ENCODE measurements around the gene OXCT2. TPM values are rescaled to one million over a fixed set of nuclear protein-coding genes. Genes with fewer than 3 reads are reported as not detected.
A peak's percentile ranks its signal among the peaks of the same experiment; 100 is the strongest.

The OXCT2 gene
- total and polyA plus RNA-seq, 2 donors (not counting 1 experiment from before 2014, with no cell fraction given), result 1.0 to 1.9 TPM

DNA sequence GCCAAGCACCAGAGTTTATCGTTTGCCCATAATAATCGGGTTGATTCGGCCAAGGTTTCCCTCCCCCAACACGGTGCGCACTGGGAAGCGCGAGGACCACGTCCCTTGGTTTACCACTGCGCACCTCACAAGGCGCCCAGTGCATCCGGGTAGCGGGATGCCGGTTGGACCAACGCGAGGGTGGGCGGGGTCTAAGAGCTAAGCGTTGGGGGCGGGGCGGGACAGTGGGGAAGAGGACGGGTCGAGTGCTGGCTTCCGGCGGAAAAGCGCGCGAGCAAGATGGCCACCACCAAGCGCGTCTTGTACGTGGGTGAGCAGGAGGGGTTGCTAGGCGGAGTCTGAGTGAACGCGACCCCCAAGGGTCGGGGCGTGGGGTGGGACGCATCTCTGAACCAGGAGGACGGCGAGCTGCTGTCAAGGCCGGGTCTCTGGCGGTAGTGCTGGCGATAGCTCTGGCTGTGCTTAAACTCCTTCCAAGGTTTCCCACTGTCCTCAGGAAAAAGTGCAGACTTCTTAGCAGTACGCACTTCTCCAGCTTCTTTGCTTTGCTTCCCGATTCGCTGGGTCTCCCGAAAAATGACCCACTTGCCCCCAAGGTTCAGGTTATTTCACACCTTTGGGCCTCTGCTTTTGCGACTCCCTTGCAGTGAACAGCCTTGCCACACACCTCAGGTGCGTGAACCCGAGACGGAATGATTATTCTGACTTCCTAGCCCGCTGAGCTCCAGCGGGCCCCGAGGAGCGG is 32.4 kb downstream of the OXCT2 start, which contains the start of gene PPIE:
PPIE (plus strand) TSS at position 261 of the 745 bp plus-strand sequence; CDS start at position 280, 19 bp downstream.
- H3K9me3 Mint-ChIP-seq (ENCODE audit: insufficient read depth), result peaks cover 2% of the 10 kb centered on the region
- ChIA-PET CTCF (interaction anchor here (0.8 to 2.0 kb wide), 5 partner anchors 14 to 235 kb away, joined by 3 to 9 read pairs (median 3); no protein-coding TSS in a partner anchor), POLR2A (interaction anchor here (0.6 to 1.0 kb wide), 7 partner anchors 50 to 931 kb away, joined by 3 to 6 read pairs (median 3); no protein-coding TSS in a partner anchor)
- ATAC-seq (ENCODE audit: low read depth) (peak; percentile 99), DNase-seq (peak; percentile 91)
- H3K27me3 Mint-ChIP-seq, result peaks cover 19% of the 10 kb centered on the region
- Histone ChIP-seq H3K4me2 (replicated peaks; ENCODE audit: low read depth, low read length, poor library complexity, severe bottlenecking) (peak within 1 kb of the TSS; percentile 87), H2AFZ (ENCODE audit: insufficient read depth, low read depth, low read length, poor library complexity, severe bottlenecking) (peak within 1 kb of the TSS; percentile 99), H3K36me3 (replicated peaks in 1 of 2; ENCODE audit: control extremely low read depth in 1 of 2, control insufficient read depth in 1 of 2, extremely low read depth in 1 of 2, insufficient read depth in 2 of 2, low read length in 1 of 2) (peaks cover 8 to 36% of the 10 kb centered on the region in 2 experiments), H3K4me1 (ENCODE audit: control insufficient read depth in 2 of 2, insufficient read depth in 2 of 2, low read length in 2 of 2) (peaks cover 9 to 16% of the 10 kb centered on the region in 2 donors), H4K20me1 (ENCODE audit: control insufficient read depth, insufficient read depth, low read length, poor library complexity, severe bottlenecking) (no peaks in the 10 kb centered on the region), H3K27me3 (replicated peaks in 1 of 4; ENCODE audit: control extremely low read depth in 1 of 4, control insufficient read depth in 3 of 4, insufficient read depth in 4 of 4, low read length in 3 of 4) (peaks cover 0 to 18% (median 14%) of the 10 kb centered on the region in 4 experiments), H3K27ac (ENCODE audit: low read length in 2 of 2) (peak within 1 kb of the TSS; percentile 58 to 78), H3K4me3 (ENCODE audit: control extremely low read depth in 1 of 5, extremely low read depth in 1 of 5, insufficient read depth in 1 of 5, low read depth in 2 of 5, low read length in 4 of 5) (peak within 1 kb of the TSS; percentile 64 to 92 (median 81)), H3K9ac (ENCODE audit: low read length) (peak within 1 kb of the TSS; percentile 92), H3K9me3 (ENCODE audit: control extremely low read depth in 1 of 3, control insufficient read depth in 2 of 3, insufficient read depth in 1 of 3, low read length in 2 of 3) (no peaks in the 10 kb centered on the region), H3K79me2 (ENCODE audit: control insufficient read depth, insufficient read depth, low read length) (peaks cover 14% of the 10 kb centered on the region)
- WGBS (ENCODE audit: insufficient coverage), result 2% methylated on average over 50 of the region's 52 CpGs
- peak within 1 kb of the TSS; percentile 98 for H3K4me3 Mint-ChIP-seq
- intact Hi-C loops (cut with micrococcal nuclease), result loop anchor here (1.0 to 2.0 kb wide), 2 partner anchors 132 to 300 kb away; no protein-coding TSS in a partner anchor
- peaks cover 19% of the 10 kb centered on the region for H3K4me1 Mint-ChIP-seq
- TF ChIP-seq EZH2 (IDR thresholded peaks at IDR 0.05; ENCODE audit: borderline replicate concordance, insufficient read depth, low read depth, low read length, poor library complexity, severe bottlenecking) (no peak), CTCF (IDR thresholded peaks at IDR 0.05) (no peak)
- peak within 1 kb of the TSS; percentile 91 for H3K27ac Mint-ChIP-seq
